ENCODE results near the gene FBXO39.
"Not testable (repeated sequence)": the region's sequence is repeated elsewhere in the genome, so short reads cannot be mapped to it uniquely, and the experiment has no call there.

- TF ChIP-seq CTCF (conservative IDR thresholded peaks at IDR 0.05; ENCODE audit: low read length); EZH2phosphoT487 (IDR thresholded peaks at IDR 0.05; ENCODE audit: borderline replicate concordance, low read depth, low read length): not testable (repeated sequence)
Observed at GRCh38 chr17:6746665-6747064, 29.4 kb upstream of the FBXO39 start.
